Measurements from ENCODE around the gene FOXL3.
"Not testable (repeated sequence)": the region's sequence is repeated elsewhere in the genome, so short reads cannot be mapped to it uniquely, and the experiment has no call there.

Gene FOXL3

DNA sequence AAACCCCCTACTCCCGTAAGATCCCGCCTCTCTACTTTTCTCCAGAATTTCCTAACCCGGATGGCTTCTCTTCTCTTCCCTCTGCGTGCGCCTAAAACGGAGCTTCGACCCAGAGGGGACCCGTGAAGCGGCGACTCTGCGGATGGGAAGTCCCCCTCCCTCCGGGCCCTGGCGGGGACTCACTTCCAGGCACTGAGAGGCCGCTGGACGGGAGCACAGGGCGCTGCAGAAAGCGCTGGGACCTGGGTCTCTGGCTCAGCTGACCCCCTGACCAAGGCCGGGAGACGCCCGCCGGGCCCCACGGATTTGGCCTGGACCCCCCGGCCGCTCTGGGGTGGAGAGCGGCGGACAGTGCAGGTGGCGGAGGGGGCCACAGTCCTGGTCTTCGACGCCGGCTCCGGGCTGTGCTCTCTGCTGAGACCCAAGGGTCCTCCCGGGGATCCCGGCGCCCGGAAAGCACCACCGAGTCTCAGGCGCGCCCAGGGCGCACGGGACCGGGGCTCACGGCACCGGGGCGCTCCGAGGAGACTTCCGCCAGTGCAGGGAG, 688 bp upstream of the FOXL3 start:
- DNase-seq (ENCODE audit: low read depth), result no peak

DNA sequence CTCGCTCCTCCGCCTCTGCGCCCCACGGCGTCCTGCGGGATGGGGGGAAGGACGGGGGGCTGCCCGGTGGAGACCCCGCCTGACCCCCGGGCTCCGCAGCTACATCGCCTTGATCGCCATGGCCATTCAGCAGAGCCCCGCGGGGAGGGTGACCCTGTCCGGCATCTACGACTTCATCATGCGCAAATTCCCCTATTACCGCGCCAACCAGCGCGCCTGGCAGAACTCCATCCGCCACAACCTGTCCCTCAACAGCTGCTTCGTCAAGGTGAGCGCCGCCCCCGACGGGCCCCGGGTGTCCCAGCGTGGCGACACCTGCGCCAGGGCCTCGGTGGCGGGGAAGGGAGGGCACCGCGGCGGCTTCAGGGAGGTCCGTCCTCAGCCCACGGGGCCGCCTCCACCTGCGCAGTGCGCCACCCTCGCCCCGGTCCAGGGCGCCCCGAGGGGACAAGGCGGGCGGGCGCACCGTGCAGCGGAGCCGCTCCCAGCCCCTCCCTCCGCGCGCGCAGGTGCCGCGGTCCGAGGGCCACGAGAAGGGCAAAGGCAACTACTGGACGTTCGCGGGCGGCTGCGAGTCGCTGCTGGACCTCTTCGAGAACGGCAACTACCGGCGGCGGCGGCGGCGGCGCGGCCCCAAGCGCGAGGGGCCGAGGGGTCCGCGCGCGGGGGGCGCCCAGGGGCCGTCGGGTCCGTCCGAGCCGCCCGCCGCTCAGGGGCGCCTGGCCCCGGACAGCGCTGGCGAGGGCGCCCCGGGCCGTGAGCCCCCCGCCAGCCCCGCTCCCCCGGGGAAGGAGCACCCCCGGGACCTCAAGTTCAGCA, 793 bp downstream of the FOXL3 start:
- DNase-seq (ENCODE audit: low read depth), result no peak

DNA sequence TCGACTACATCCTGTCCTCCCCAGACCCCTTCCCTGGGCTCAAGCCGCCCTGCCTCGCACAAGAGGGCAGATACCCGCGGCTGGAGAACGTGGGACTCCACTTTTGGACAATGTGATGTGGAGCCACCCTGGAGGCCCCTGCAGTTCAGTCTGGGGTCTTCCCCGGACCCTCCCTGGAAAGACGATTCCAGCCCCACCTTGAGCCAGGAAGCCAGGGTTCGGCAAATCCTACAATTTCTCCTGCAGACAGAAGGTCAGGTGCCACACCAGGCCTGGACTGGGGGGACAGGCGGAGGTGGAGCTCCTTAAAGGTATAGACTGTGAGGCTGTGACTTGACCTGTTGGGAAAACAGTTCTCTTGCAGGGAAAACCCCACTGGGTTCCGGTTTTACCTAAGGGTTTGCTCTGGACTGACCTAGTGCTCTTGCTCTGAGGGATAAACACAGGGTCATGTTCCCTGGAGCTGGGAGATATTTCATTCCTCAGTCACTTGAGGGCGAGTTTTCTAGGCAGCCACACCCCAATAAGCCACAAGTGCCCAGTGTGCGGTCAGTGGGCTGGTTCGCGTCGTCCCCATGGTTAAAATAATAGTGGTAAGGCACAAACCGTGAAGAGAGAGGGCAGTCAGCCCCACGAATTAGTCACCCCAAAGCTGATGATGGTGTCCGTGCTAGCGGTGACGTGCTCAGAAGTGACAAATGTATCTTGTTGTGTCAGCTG, 1.6 kb downstream of the FOXL3 start:
- peak; percentile 6 for DNase-seq (ENCODE audit: low read depth)

DNA sequence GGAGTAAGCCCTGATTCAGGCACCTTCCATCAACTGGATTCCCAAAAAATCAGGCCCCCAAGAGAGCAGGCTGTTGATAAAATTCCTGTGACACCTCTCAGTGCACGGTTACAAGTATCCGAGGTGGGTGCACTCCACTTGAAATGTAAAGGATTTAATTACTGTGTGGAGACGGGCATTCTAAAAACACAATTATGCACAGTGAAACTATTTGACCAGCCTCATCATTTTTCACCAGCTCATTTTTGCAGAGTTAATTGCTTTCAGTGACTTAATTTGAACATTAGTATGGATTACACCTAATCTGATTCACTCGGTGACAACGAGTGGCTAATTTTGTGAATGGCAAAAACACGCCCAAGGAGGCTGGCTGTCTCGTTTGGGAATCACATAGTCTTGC, 2.3 kb downstream of the FOXL3 start:
- DNase-seq (ENCODE audit: low read depth), result no peak

DNA sequence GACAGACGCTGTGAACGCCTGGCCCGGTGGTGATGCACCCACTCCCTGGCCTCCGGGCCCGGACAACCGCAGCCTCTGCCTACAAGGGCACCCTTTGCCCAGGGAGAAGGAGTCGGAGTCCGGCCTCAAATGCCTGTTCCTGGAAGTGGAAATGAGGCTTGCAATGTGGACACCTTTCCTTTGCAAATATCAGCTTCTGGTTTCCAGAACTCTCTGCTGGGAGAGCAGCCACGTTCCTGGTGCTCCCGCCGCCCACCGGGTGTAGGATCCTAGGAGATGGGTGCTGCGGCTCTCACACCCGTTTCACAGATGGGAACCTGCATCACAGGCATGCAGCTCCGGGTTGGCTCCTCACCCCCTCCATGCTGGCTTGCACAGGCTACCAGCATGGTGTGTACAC, 2.9 kb downstream of the FOXL3 start:
- no peak for DNase-seq (ENCODE audit: low read depth)

DNA sequence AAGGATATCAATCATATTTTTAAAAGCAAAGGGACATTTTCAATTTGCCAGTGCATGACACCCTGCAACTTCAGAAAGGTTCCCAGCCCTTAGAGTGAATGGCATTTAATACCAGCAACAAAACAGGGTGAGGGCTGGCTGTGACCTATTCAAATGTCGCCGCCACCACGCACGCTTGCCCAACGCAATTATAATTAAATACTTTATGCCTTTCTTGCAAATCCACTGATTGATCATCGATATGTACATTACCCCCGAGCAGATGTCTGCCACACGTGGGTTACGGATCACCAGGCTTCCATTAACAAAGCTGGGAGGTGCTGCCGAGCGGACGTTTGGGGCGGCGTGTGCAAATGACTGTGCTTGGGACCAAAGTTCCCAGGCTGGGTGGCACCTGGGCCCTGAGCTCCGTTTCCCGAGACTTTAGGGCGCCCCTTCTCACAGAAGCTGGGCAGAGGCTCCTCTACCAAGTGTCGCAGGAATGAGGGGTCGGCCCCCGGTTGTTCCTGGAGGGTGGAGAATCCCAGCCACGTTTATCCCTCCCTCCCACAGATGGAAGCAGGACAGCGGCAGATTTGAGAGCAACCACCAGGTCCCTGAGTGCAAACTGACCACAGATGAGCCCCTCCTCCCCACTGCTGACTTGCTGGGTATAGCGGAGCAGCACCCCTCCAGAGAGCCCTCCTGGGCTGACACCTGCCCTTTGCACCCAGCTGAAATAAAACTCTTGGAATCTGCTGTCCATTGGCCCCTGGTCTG, 3.9 kb downstream of the FOXL3 start:
- no peak for DNase-seq (ENCODE audit: low read depth)

DNA sequence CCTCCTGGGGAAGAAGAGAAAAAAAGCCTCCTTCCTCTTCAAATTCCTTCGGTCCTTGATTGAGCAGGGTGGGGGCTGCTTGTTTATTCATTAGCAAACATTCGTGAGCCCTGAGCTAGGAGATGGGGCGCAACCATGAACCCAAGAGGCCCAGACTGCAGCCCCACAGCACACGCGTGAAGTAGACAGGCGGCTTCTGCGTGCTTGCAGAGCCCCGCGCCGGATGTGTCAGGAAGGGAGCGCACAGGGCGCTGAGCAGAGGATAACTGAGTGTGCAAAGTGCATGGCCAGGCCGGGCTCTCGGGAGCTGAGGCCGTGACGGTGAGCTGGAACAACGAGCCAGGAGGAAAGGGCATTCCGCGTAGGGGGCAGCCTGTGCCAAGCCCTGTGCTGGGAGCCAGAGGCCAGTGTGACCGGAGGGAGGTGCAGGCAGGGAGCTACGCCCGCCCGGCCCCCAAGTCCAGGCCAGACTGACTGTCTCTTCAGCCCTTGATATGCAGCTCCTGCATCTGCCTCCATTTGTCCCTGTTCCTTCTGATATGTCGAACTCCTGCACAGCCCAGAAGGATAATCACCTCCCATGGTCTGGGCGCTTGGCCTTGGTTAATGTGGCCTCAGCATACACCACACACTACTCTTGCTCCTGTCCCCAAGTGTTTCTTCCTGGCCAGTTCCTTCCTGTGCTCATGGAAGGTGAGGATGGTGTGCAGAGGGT, 4.6 kb downstream of the FOXL3 start:
- DNase-seq (ENCODE audit: low read depth), result no peak

DNA sequence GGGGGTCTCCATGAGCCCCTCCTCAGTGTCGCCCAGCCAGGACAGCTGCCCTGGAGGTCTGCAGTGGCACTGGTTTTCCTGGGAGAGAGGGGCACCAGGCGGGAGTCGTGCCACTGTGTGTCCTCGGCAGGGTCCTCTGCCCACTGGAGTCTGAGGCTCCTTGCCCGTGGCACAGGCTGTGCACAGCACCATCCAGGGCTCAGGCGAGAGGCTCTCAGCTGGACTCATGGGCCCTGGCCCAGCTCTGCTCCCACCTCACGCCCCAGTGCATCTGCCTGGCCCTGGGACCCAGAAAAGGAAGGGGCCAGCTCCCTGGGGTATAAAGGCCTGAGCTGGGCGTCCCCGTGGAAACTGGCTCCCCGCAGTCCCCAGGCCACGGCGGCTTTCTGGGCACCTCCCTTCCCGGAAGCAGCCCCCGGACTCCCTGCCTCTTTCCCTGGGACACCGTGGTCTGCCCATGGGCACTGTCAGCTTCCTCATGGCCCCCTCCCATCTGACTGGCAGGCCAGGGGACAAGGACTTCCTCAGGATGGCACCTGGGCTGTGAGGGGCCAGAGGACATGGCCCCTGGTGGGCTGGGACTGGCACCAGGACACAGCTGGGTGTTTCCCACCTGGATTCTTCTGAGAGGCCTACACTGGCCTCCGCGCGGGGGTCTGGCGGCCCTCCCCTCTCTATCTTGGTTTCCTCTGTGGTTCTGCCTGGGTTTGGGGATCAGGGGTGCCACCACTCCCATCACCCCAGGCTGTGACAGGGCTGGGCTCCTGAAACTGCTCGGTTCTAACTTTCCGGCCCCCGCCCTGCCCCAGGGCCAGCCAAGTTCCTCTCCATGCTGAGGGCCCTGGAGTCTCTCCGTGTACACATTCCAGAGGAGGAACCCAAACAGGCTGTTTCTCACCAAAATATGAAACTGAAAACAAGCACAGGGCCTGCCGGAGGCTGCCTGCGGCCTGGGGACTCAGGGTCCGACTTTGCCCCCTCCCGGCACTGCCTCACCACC, 5.5 kb downstream of the FOXL3 start:
- no peak for DNase-seq (ENCODE audit: low read depth)

DNA sequence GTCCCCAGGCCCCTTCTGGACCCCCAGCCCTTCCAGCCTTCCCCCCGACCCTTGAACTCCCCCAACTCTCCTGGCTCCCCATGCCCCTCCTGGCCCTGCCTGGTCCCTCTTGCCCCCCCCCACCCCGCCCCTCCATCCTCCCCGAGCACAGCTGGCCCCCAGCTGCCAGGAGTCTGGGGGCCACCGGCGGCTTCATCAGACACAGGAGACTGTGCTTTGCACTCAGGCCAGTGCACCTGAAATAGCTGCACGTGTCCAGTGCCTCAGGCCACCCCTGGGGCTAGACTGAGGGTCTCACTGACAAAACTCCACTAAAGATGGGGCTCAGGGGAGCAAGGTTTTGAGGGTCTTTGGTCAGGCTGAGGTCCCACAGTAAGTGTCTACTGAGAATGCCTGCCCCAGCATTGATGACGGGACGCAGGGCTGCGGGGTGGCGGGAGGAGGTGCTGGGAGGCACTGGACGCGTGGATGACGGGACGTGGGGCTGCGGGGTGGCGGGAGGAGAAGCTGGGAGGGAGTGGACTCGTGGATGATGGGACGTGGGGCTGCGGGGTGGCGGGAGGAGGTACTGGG, 6.5 kb downstream of the FOXL3 start:
- no peak for DNase-seq (ENCODE audit: low read depth)

DNA sequence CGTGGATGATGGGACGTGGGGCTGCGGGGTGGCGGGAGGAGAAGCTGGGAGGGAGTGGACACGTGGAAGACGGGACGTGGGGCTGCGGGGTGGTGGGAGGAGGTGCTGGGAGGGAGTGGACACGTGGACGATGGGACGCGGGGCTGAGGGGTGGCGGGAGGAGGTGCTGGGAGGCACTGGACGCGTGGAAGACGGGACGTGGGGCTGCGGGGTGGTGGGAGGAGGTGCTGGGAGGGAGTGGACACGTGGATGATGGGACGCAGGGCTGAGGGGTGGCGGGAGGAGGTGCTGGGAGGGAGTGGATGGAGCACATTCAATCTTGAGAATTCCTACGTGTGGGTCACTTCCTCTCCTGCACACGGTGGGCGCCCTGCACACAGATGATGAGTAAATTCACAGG, 7.2 kb downstream of the FOXL3 start:
- not testable (repeated sequence) for DNase-seq (ENCODE audit: low read depth)

DNA sequence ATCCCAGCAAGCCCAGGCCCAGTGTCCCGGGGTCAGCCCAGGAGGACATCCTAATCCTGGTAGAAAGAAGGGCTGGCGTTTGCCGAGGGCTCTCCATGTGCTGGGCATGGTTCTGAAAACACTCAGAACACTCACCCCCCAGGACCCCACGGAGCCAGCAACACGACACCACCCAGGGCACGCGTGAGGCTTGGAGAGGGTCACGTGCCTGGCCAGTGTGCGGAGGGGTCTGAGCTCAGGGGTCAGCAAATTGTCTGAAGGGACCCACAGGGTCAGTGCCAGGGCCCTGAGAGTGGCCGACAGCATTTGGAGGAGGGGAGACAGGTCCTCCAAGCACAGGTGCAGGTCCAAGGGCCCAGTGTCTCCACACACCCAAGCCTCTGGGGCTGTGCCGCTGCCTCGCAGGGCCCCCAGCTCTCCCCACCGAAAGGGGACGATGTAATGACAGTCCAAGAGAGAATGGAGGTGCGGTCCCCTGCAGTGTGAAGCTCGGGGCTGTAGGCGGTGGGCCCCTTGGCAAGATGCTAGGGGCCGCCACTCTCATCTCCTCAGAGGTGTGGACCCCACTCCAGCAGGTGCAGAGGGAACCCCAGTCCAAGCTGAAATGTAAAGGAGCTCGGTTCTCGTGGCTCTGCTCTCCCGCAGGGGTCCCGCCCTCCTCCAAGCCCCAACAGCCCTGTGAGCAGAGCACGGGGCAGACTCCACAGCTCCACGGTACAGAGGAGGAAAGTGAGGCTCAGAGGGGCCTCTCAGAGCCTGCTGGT, 7.8 kb downstream of the FOXL3 start:
- DNase-seq (ENCODE audit: low read depth), result no peak

DNA sequence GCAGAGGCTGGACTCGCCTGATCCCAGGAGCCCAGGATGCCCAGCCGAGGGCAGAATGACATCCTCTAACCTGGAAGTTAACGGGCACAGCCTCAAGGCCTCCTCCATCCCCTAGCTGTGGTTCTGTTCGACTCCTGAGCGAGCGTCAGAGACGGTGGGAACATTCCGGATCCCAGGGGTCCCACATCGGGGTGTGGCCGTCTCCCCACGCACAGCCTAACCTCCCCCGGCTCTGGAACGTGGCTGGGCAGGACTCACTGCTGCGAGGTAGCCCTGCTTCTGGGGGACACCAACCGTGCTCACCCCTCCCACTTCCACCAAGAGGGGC, 8.4 kb downstream of the FOXL3 start:
- no peak for DNase-seq (ENCODE audit: low read depth)

DNA sequence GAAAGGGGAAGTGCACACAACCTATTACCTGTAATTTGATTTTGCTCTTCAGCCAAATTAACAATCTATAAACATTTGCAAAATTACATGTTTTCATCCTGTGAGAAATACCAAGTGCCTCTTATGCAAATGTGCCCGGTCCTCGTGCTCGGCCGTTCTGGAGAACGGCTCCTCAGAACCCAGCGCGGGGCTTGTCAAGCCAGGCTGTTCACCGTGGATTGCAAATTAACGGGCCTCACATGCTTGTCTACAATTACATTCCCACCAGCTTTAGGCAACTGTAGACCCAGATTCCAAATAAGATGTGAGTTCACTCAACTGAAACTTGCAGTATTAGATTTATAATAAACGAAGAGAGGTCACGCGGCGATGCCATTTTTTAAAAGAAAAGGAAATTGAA, 8.8 kb downstream of the FOXL3 start:
- no peak for DNase-seq (ENCODE audit: low read depth)

DNA sequence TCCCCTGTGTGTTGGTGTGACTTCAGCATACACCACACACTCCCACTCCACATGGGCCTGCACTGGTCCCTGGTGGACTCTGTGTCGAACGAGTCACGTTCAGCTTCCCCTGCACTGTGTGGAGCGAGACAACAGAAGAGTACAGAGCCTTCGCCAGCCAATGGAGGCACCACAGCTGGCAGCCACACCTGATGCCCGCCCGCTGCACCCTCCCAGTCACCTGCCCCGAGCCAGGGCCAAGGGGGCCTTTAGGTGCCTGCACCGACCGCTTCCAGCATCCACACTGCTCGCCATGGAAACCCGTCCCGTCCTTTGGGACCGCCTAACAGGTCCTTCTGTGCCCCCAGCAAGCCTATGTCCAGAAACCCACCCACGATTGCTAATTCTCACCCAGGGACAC, 9.2 kb downstream of the FOXL3 start:
- no peak for DNase-seq (ENCODE audit: low read depth)

DNA sequence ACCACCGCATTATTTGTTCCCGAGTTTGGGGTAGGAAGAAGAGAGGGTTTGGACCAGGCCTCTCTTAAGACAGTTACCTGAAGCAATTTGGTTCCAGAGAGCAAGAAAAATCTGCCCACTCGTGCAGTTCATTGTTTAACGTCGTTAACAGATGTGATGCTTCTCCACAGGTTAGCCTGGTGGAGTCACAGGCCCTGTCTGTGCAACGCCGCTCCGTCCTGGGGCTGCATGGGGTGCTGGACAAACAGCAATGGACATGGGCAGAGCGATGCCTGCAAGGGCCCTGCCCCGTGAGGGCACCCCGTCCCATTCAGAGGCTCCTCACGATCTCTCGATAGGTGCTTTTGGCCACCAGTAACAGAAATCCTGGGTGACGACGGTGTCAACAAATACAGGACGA, 9.7 kb downstream of the FOXL3 start:
- no peak for DNase-seq (ENCODE audit: low read depth)

DNA sequence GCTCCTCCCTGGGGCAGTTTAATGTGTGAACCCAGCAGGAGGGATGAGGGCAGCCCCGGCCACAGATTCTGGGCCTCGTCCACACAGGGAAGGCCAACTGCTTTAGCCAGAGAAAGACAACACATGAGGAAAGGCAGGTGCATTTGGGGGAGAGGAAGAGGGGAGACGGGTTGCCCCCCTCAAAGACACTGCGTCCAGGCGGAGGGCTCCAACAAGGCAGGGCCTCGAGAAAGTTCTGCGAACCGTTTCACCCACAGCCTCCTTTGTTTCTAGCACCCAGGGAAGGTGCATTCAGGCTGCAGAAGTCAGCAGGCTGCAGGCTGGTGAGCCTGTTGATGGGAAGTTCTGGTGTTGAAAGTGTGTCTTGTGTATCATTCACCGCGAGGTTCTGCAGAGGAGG, 10.1 kb downstream of the FOXL3 start:
- DNase-seq (ENCODE audit: low read depth), result no peak

DNA sequence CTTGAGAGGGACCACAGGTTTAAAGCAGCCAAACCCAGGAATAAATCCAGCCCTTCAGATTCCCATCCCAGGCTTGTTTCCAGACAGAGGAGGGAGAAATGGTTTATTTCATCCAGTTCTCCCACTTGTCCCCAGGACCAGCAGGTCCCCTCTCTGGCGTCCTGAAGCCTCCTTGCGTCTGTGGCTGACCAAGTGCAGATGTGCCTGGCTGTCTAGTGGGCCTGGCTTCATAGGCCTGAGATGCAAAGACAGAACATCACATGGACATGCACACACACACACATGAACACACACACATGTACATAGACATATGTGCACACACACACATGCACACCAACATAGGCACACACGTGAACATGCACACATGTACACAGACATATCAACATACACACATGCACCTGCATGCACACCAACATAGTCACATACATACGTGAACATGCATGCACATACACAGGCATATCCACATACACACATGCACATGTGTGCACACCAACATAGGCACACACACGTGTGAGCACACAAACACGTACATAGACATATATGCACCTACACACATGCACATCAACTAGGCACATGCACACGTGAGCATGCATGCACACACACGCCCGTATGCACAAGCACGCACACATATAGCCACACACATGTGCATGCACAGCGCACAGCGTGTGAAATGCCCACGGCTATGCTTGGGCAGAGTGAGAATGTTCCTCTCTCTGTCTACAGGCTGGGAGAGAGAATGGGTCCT, 10.7 kb downstream of the FOXL3 start:
- no peak for DNase-seq (ENCODE audit: low read depth)

DNA sequence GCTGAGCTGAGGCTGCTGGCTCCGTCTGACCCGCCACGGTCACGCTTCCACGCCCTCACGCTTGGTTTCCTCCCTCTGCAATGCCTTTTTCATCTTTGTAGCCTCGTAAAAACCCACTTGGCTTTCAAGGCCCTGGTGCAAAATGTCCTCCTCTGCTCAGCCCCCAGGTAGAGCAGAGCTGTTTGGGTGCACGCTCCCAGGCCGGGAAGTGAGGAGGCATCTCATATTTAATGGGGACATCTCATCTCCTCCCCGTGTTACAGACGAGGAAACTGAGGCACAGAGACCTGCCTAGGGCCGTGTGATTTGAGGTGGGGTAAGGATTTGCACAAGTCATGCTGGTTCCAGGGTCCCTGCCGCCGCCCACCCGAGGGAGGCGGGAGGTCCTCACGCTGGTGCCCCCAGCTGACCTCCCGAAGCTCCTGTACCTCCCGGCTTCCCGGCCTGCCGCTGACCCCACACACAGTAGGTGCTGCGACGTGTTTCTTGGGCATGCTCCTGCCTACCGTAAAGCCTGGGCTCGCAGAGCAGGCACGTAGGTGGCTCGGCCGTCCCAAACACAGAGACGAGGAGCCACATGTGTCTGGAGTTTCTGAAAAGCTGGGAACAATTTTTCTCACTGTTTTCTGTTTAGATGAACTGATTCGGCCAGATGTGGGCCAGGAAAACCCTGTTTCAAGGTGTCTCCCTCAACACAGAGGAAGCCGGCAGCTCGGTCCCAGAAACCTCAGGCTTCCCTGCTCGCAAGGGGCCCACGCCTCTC, 11.5 kb downstream of the FOXL3 start:
- no peak for DNase-seq (ENCODE audit: low read depth)

Data from stromal cell of bone marrow (primary cell).